ENCODE data around the gene STRN3. TPM values are rescaled to one million over a fixed set of nuclear protein-coding genes. Genes with fewer than 3 reads are reported as not detected.
"Not testable (repeated sequence)": the region's sequence is repeated elsewhere in the genome, so short reads cannot be mapped to it uniquely, and the experiment has no call there.

The STRN3 gene
- total RNA-seq, 1 experiment from 2014 or later: 34.4 TPM

- H3K36me3 Mint-ChIP-seq (ENCODE audit: insufficient read depth, unreplicated experiment): no peaks in the 10 kb centered on the region
- no peak for DNase-seq
- H3K4me1 Mint-ChIP-seq (ENCODE audit: low read depth, unreplicated experiment): peaks cover 47% of the 10 kb centered on the region
- intact Hi-C loops (cut with micrococcal nuclease; ENCODE audit: unreplicated experiment): no loop called here
- CTCF ChIA-PET: interaction anchor here (0.6 kb wide), 1 partner anchor 95 kb away, joined by 4 read pairs; no protein-coding TSS in a partner anchor
- BruUV-seq (replicated peaks): TSS peak; percentile 39
- no peaks in the 10 kb centered on the region for H3K9me3 Mint-ChIP-seq (ENCODE audit: low read depth, unreplicated experiment)
- peak overlapping the region; percentile 66 for H3K27ac Mint-ChIP-seq (ENCODE audit: unreplicated experiment)
- no peak for TF ChIP-seq CTCF (IDR thresholded peaks at IDR 0.05; ENCODE audit: unreplicated experiment)
- no peaks in the 10 kb centered on the region for H3K27me3 Mint-ChIP-seq (ENCODE audit: unreplicated experiment)
- peak overlapping the region; percentile 23 for H3K4me3 Mint-ChIP-seq (ENCODE audit: low read depth, unreplicated experiment)
These were observed 54.6 kb downstream of the STRN3 start for GRCh38 chr14:30971586-30971985.

GRCh38 chr14:30969796-30970195 is 56.4 kb downstream of the STRN3 start:
- intact Hi-C loops (cut with micrococcal nuclease; ENCODE audit: unreplicated experiment); H3K9me3 Mint-ChIP-seq (ENCODE audit: low read depth, unreplicated experiment); H3K36me3 Mint-ChIP-seq (ENCODE audit: insufficient read depth, unreplicated experiment); BruUV-seq (replicated peaks); H3K4me3 Mint-ChIP-seq (ENCODE audit: low read depth, unreplicated experiment); CTCF ChIA-PET; H3K27me3 Mint-ChIP-seq (ENCODE audit: unreplicated experiment); DNase-seq; H3K27ac Mint-ChIP-seq (ENCODE audit: unreplicated experiment): not testable (repeated sequence)
- H3K4me1 Mint-ChIP-seq (ENCODE audit: low read depth, unreplicated experiment): peaks cover 38% of the 10 kb centered on the region

- CTCF ChIA-PET: not testable (repeated sequence)
These were observed 58.6 kb downstream of the STRN3 start for GRCh38 chr14:30967364-30968098.

GRCh38 chr14:30966415-30967363 is 59.5 kb downstream of the STRN3 start:
- H3K9me3 Mint-ChIP-seq (ENCODE audit: low read depth, unreplicated experiment): peaks cover 4% of the 10 kb centered on the region
- no peak overlapping the region for H3K4me3 Mint-ChIP-seq (ENCODE audit: low read depth, unreplicated experiment)
- peaks cover 7% of the 10 kb centered on the region for H3K36me3 Mint-ChIP-seq (ENCODE audit: insufficient read depth, unreplicated experiment)
- TF ChIP-seq CTCF (IDR thresholded peaks at IDR 0.05; ENCODE audit: unreplicated experiment): no peak
- intact Hi-C loops (cut with micrococcal nuclease; ENCODE audit: unreplicated experiment): no loop called here
- H3K27ac Mint-ChIP-seq (ENCODE audit: unreplicated experiment): no peak overlapping the region
- CTCF ChIA-PET: no interaction called here
- no peak for DNase-seq
- H3K4me1 Mint-ChIP-seq (ENCODE audit: low read depth, unreplicated experiment): peaks cover 10% of the 10 kb centered on the region
- no peaks in the 10 kb centered on the region for H3K27me3 Mint-ChIP-seq (ENCODE audit: unreplicated experiment)
- BruUV-seq (replicated peaks): no TSS peak

More at GRCh38 chr14:30967364-30968098, 58.6 kb downstream of the STRN3 start:
- H3K27ac Mint-ChIP-seq (ENCODE audit: unreplicated experiment); intact Hi-C loops (cut with micrococcal nuclease; ENCODE audit: unreplicated experiment); BruUV-seq (replicated peaks); H3K4me3 Mint-ChIP-seq (ENCODE audit: low read depth, unreplicated experiment); H3K36me3 Mint-ChIP-seq (ENCODE audit: insufficient read depth, unreplicated experiment); H3K27me3 Mint-ChIP-seq (ENCODE audit: unreplicated experiment); DNase-seq; H3K9me3 Mint-ChIP-seq (ENCODE audit: low read depth, unreplicated experiment): not testable (repeated sequence)
- H3K4me1 Mint-ChIP-seq (ENCODE audit: low read depth, unreplicated experiment): peaks cover 18% of the 10 kb centered on the region

GRCh38 chr14:30965861-30966260 is 60.3 kb downstream of the STRN3 start:
- H3K27me3 Mint-ChIP-seq (ENCODE audit: unreplicated experiment); DNase-seq; intact Hi-C loops (cut with micrococcal nuclease; ENCODE audit: unreplicated experiment); H3K9me3 Mint-ChIP-seq (ENCODE audit: low read depth, unreplicated experiment); H3K4me1 Mint-ChIP-seq (ENCODE audit: low read depth, unreplicated experiment); H3K27ac Mint-ChIP-seq (ENCODE audit: unreplicated experiment); BruUV-seq (replicated peaks); H3K36me3 Mint-ChIP-seq (ENCODE audit: insufficient read depth, unreplicated experiment); H3K4me3 Mint-ChIP-seq (ENCODE audit: low read depth, unreplicated experiment); CTCF ChIA-PET: not testable (repeated sequence)

- DNase-seq; BruUV-seq (replicated peaks); H3K27me3 Mint-ChIP-seq (ENCODE audit: unreplicated experiment); H3K4me3 Mint-ChIP-seq (ENCODE audit: low read depth, unreplicated experiment); H3K36me3 Mint-ChIP-seq (ENCODE audit: insufficient read depth, unreplicated experiment); H3K27ac Mint-ChIP-seq (ENCODE audit: unreplicated experiment); intact Hi-C loops (cut with micrococcal nuclease; ENCODE audit: unreplicated experiment); H3K9me3 Mint-ChIP-seq (ENCODE audit: low read depth, unreplicated experiment): not testable (repeated sequence)
- H3K4me1 Mint-ChIP-seq (ENCODE audit: low read depth, unreplicated experiment): peaks cover 18% of the 10 kb centered on the region
- CTCF ChIA-PET: interaction anchor here (0.6 kb wide), 1 partner anchor 95 kb away, joined by 3 read pairs; no protein-coding TSS in a partner anchor
These were observed 63.6 kb downstream of the STRN3 start for GRCh38 chr14:30962537-30962936.

Measured in Calu3 (cell line).